Stimulated activated CD4-positive, alpha-beta T cell treated with anti-CD3 and anti-CD28 coated beads, Interleukin-12 subunit alpha, Interleukin-12 subunit beta, amount 100 ng/mL, for 4 hours (primary cell): Measurements from ENCODE around the gene MXRA7.

Experiments used
- DNase-seq: peaks from one replicate; pipeline ENCODE4 v3.0.0-alpha.2; 2020

Gene MXRA7

DNA sequence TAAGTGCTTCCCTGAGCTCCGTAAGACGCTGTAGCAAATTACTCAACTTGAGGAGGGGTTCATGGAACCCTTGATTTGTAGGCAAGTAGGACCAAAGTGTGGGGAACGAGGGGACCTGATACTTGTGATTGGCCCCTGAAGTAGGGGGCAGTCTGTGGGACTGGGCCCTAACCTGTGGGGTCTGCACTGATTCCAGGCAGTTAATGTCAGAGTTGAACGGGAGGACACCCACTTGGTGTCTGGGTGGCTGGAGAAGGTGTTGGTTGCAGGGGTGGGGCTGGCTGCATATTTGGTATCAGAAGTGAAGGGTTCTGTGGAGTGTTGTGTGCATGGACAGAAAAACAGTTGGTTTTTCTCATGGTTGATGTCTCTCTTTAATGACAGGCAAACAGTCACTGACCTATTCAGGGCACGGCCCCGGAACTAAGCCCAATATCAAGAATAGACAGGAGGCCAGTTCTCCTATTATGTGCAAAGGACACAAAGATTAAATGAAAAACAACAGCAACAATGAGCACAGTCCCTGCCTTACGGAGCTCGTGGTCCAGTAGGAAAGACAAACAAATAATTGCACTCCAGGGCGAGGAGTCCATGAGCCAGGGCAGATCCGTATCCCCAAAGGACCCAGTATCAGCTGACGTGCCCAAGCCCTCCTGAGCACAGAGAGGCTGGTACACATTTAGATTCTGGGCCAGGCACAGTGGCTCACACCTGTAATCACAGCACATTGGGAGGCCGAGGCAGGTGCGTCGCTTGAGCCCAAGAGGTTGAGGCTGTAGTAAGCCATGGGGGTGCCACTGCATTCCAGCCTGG lies 19.2 kb downstream of the MXRA7 start:
- DNase-seq: no peak

DNA sequence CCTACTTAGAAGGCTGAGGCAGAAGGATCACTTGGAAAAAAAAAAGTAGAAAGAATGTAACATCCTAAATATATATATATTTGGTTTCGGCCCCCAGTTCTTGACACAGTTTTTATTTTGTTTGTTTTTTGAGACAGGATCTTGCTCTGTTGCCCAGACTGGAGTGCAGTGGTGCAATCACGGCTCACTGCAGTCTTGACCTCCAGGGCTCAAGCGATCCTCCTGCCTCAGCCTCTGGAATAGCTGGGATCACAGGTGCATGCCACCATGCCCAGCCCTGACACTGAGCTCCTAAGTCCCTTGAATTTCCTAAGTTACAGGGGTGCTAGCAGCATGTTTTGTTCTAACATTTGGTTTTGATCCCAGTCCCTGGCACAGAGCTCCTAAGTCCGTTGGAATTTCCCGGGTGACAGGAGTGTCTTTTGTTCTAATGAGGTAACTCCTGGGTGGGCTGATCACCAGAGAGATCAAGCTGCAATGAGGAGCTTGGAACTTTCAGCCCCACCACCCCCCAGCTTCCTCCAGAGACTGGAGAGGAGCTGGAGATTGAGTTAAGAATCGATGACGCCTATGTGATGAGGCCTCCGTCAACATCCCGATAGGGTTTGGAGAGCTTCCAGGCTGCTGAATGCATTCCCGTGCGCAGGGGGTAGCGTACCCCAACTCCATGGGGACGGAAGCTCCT lies 20.0 kb downstream of the MXRA7 start:
- DNase-seq: no peak

DNA sequence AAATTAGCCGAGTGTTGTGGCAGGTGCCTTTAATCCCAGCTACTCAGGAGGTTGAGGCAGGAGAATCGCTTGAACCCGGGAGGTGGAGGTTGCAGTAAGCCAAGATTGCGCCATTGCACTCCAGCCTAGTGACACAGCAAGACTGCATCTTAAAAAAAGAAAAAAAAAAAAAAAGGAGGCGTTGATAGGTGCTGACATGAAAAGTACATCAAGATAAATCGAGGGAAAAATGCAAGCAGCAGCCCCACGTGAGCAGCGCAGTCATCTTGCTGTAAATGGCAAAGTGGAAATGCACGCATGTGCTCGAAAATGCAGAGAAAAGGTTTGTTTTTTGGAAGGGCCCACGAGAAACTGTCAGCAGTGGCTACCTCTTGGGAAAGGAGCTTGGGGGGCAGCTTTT lies 20.9 kb downstream of the MXRA7 start:
- no peak for DNase-seq

DNA sequence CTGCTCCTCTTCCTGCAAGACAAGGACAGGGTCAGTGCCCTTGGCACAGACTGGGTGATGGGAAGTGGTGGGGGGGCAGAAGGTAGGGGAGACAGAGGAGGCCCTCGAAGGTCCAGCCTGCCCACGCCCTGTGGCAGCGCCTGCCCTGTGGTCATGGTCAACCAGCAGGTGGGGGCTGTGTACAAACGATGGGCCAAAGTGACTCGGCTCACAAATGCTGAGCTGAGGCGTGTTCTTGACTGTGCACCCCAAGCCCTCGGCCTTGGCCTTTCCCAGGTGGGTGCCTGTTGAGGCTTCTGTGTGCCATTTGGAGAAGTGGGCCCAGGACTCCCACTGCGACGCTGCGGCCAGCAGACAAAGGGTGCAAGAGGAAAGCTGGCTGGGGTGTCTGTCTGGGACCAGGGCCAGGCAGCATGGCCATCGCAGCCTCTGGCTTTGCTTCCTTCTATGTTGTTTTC lies 22.6 kb downstream of the MXRA7 start:
- no peak for DNase-seq

DNA sequence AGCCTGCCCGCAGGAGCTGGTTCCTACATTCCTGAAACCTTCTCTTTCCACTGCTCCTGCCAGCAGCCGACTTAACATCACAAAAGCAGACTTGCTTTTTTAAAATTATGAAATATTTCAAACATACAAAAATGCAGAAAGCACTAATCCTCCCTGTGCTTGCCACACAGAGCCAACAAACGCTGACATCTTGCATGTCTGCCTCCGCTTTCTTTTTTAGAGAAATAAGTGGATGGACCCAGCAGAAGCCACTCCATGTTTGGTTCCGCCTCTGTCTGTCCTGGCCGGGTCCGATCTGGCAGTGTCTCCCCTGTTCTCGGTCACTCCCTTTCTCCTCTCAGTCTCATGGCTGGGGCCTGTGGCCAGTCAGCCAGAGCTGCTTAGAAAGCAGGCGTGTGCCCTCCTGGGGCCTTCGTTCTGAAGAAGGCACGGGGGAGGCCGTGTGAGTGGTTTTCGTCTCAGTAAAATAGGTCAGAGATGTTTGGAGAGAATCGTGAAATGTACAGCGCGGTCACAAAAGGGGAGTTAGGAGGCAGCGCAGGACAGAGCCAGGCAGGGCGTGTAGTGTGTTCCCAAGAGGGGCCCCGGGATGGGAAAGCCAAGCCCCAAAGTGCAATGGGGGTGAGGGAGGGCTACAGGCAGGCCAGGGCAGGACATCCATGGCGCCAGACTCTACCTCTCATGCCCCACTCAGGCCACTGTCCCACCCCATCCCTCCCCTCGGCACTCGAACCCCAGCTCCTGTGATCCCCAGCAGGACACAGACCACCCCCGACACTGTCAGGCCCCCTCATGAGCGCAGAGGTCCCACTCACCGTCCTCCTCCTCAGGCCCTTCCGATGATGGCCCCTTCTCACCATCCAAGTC lies 23.2 kb downstream of the MXRA7 start:
- no peak for DNase-seq

DNA sequence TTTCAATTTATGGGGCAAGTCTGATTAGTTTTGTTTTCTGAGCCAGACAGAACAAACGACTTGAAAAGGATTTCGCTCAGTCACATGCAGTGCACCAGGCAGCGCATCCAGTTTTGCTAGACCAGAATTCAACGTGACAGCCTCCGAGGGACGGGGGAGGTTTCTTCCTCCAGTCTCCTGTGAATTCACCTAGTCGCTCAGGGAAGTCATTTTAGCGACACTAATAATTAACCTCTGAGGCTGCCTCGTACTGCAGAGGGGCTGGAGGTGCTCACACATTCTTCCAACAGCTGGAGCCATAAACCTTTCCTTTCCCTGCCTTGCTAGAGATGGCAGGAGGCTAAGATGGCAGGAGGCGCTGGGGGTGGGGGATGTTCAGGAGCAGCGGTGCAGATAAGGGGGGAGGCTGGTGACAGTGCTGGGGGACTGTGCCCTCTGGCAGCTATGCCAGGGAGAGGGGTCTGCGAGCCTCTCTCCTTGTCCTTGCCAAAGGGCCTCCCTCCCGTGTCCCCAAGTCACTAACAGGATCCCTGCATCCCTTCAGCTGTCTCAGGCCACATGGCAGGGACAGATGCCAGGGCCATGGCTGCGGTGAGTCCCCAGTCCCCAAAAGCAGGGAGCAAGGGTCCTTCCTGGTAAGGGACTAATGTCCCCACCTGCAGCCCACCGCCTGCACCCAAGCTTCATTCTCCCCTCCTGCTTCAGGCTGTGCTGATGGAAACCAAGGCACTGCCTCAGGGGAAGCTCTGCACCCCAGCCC lies 24.0 kb downstream of the MXRA7 start:
- no peak for DNase-seq

DNA sequence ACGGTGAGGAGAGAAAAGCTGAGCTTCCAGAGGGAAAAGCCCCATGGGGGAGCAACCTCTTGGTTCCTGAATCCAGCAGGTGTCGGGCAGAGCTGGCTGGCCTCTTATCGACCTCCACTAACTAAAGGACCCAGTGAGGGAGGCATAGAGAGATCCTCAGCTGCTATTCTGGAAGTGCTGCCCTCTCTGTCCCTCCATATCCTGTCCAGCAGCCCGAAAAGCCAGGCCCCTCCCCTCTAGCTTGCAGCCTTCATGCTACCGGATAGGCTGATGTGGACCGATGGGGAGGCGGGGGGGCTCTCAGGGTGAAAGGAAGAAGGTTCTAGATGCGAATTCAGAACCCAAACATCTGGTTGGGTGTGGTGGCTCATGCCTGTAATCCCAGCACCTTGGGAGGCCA lies 24.9 kb downstream of the MXRA7 start:
- no peak for DNase-seq

DNA sequence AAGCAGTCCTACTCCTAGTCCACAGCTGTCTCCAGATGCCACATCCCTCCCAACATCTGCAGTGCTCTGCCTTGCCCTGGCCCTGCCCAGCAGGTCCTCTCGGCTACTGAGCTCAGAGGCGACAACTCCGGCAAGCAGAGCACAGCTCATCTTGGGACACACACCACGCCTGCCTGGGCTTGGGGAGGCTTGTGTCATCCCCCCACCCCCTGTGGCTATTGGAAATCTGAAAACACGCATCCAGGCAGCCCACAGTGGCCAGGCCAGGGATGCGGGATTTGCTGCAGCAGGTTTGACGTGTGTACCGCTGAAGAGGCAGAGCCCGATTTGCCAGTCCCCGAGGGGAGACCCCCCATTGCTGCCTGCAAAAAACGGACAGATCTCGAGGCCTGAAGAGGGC lies 25.4 kb downstream of the MXRA7 start:
- DNase-seq: no peak

DNA sequence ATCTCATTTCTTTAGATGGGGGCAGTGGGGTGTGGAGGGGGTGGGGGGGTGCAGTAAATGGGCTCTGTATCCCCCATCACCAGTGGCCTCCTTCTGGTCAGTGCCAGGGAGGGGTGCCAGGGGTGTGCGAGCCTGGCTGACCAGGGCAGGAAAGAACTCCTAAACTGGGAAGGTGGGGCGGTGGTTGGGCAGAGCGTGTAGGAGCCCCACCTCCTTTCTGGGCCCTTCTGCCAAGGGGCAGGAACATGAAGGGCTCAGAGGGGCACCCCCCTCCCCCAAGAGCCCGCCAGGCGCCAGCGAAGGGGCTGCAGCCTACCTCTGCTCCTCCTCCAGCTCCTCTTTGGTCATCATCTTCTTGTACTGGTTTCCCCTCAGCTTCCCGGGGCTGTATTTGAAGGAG lies 26.0 kb downstream of the MXRA7 start:
- DNase-seq: no peak

DNA sequence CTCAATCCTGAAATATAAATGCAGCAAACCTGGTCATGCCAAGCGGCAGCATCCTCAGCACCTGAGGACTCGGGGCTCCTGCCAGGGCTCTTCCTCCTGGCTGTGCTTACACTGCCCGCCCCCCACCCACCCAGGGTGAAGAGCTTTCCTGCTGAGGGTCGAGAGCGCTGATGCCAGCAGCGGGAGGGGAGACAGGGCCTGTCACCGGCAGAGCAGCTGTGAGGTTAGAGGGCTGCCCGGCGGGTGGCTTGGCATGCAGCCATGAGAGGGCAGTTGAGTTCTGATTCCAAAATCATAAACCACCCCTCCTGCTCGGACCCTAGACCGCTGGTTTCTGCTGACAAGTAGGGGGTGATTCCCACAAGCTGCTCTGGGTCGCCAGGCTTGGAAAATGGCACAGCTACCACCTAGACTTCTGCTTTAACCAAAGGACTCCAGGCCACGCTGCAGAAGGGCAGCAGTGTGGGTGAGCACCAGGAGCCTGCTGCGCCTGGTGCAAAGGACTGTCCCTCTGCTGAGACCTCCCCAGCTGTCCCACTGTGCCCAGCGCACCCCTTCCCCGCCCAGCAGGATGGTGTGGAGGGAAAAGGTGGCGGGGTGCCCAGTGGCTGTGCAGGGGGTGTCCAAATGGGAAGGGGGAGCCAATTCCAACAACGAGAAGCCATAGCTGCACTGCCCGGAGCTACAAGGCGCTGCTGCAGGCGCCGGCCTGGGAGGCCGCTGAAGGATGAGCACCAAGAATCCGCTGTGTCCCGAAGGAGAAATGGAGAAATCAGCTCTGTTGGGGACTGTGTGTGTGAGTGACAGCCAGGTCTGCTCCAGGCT lies 26.6 kb downstream of the MXRA7 start:
- DNase-seq: no peak

DNA sequence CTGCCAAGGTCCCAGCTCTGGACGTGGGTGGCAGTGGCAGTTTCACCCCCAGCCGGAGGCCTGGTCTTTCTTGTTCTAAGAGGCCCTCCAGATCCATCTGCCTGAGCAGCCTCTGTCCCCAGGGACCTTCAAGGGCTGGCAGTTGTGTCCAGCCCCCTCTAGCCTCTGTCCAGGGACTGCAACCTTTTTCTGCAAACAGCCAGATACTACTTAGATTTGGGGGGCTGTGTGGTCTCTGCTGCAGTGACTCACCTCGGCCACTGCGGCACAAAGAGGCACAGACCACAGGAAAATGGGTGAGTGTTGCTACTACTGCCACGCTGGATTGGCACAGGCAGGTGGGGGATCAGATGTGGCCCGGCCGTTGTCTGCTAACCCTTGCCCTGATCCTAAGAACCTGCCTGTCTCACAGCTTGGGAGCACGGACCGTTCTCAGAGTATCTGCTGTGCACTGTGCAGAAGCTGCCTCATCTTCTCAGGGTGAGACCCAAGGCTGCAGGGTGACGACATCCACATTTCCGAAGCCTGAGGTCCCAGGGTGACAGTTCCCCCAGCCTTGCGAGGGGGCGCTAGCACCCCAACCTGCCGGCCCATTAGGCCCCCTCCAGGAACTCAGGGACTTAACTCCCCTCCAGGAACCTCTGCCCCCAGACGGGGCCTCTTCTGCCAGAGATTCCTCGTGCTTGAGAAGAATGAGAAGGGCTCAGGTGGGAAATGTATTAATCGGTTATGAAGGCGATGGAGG lies 27.6 kb downstream of the MXRA7 start:
- DNase-seq: no peak

DNA sequence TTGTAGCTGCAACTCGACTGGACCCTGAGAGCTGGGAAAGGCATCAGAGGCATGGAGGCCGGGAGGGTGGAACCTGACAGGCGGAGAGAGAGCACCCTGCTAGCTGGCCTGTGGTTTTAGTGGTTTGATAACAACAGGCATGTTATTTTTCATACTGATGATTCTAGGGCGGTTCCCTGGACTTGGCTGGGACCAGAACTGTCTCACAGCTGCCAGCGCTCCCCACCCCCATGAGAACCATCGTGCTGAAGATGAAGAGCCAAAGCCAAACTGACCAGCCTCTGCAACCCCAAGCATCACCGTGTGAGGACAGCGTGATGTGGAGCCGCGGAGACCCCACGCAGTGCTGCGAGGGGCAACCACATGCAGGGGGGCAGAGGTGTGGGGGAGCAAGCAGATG lies 28.5 kb downstream of the MXRA7 start:
- no peak for DNase-seq

DNA sequence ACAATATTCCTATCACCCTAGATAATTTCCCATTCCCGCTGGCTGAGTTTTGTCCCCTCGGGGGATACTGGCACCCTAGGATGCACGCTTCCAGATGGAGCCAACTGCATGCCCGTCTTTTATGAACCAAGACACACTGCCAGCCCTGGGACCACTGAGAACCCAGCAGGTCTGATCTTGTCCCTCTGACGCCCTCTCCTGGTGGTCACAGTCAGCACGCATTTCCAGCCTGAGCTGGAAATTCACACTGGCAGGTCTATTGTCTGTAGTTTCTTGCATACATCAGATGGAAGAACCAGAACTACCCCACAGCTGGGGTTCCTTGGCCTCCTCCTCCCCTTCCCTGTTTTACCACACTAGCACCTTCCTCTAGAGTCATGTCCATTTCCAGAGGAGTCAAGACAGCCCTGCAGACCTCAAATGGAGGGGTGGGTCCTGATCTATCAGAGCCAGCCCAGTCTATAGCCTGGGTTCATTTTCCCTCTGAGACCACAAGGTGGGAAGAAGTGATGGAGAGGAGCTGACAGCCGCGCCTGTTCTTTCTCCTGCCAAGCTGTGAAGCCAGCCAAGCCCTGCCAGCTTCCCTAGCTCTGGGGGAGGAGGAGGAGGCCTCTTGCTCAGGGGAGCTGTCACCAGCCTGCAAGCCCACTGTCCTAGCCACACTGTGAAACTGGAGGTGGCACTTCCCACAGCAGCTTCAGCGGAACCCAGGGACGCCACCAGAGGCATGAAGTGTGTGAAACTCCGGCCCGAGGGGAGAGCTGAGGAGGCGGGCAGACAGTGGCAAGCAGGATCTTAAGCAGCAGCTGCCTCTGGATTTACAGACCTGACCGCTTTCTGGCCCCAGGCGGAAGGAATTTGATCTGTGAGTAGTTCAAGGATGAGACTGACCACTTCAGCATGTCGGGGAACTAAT lies 29.3 kb downstream of the MXRA7 start:
- DNase-seq: peak; percentile 55

DNA sequence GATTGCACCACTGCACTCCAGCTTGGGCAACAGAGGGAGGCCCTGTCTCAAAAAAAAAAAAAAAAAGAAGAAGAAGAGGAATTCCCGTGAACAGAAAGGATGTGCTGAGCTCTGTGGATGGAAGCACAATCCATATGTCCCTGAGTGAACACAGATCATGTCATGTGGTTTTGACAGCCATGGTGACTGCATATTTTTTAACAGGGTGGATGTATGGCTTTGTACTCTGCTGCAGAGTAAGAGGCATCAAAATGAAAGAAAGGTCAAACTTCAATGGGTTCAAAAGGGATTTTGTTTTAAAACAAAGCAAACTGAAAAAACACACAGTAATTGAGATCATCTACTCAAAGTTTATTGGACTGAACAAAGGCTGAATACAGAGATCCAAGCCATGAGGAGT lies 31.5 kb downstream of the MXRA7 start:
- DNase-seq: no peak

DNA sequence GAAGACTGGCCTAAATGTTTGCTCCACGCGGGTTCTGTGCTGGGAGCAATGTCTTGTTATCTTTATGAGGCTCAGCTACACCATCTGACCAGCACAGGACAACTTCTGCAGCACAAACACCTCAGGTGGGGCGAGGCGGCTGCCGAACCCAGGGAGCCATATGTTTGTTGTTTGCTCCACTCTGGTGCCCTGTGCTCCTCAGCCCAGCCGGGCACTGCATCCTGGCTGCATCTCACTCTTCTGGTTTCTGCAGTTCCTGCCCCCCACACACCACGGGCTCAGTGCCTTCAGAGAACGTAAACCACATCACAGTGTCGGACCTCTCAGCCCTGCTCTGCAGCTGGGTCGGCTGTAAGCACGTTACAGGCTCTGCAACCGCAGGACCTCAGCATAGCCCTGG lies 32.4 kb downstream of the MXRA7 start:
- no peak for DNase-seq

DNA sequence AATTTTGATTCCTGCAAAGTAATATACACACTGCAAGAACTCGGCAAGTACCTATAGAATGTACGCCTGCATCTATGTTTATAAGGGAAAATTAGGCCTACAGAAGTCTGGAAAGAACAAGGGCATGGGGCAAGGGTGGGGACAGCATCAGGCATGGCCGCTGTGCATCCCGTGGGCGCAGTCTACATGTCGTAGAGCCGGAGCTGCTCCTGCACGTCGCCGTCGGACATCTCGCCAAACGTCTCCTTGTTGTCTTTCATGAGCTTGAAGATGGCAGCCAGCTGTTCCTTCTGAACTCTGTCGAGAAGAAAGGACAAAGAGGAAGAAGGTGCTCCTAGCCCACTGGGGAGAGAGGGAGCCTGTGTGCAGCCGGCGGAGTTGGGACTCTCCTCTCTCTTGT lies 33.4 kb downstream of the MXRA7 start:
- DNase-seq: no peak

DNA sequence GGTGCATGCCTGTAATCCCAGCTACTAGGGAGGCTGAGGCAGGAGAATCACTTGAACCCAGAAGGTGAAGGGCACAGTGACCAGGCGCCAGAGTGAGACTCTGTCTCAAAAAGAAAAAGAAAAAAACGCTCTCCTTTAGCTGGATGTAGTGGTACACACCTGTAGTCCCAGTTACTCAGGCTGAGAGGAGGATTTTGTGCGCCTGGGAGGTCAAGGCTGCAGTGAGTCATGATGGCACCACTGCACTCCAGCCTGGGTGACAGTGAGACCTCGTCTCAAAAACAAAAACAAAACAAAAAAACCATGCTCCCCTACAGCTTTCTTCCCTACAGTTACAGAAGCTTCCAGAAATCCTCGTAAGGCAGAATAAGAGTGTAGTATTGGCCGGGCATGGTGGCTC lies 34.1 kb downstream of the MXRA7 start:
- DNase-seq: no peak

DNA sequence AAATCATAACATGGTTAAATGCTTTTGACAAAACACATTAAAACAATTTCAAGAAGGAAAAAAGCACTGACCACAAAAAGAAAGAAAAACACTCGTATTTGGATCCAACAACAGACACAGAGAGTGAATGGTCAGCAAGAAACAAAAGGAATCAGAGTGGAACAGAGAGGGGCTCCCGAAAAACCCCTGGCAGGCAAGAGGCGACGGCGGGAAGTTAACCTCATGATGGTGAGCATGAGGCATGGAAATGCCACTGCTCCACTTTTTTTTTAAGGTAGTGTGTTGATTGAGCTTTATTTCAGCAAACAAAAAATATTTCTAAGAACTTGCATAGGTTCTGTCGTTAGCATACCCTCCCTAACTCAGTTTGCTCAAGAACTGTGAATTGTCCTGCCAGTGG lies 35.1 kb downstream of the MXRA7 start:
- no peak for DNase-seq

DNA sequence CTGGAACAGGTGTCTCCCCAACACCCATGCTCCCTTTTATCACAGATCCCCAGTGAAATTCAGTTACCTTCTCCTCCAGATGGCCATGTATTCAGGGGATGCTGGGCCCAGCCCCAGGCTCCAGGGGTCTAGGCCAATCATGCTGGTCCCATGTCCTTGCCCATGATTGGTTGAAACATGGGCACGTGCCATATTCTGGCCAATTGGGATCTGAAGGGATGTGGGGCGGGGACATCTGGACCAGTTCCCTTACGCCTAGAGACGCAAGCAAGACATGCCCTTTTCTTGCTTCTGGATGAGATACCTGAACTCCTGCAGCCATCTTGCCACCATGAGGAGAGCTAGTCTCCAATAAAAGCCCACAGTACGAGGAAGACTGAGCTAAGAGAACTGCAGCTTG lies 36.2 kb downstream of the MXRA7 start:
- DNase-seq: no peak

DNA sequence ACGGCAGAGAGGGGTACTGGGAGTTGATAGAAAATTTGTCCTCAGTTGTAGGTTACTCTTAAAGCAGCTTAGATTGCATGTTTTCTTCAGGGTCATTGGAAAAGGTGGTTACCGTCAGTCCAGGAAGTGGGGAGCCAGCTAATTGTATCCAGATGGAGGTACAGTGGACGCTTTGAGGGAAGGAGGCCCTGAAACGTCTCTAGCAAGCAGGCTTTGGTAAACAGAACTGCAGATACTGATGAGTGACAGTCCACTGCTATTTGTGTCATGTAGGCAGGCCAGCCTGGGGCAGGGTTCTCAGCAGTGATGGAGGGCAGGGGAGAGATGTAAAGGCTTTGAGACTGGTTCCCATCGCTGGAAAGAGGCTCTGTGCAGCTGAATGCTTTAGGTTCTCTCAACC lies 37.0 kb downstream of the MXRA7 start:
- DNase-seq: no peak
